Islet of Langerhans (tissue), 1 donor: ENCODE data around the gene MCOLN1.

Experiments
- FAIRE-seq: peaks from one replicate; lab custom pipeline; 2011; peaks lifted over from hg19 to GRCh38; lab: Jason Lieb, UNC

MCOLN1 gene

GRCh38 chr19:7504684-7505083, 17.7 kb upstream of the MCOLN1 start:
- FAIRE-seq = no peak

DNA sequence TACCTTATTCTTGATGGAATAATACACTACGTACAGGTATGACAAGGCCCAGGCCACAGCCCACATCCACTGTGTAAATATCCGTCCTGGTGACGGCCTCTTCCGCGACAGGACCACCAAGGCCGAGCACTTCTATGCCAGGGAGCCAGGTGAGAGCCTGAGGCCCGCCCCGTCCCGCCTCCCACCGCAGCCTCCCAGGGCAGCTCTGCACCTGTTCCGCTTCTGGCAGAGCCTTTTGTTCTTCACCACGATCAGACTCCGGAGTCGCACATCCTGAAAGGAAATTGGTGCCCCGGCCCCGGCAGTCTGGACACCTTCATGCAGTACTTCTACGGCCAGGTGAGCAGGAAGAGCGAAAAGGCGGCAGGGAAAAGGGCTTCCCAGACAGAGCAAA, 17.1 kb upstream of the MCOLN1 start:
- FAIRE-seq = no peak

DNA sequence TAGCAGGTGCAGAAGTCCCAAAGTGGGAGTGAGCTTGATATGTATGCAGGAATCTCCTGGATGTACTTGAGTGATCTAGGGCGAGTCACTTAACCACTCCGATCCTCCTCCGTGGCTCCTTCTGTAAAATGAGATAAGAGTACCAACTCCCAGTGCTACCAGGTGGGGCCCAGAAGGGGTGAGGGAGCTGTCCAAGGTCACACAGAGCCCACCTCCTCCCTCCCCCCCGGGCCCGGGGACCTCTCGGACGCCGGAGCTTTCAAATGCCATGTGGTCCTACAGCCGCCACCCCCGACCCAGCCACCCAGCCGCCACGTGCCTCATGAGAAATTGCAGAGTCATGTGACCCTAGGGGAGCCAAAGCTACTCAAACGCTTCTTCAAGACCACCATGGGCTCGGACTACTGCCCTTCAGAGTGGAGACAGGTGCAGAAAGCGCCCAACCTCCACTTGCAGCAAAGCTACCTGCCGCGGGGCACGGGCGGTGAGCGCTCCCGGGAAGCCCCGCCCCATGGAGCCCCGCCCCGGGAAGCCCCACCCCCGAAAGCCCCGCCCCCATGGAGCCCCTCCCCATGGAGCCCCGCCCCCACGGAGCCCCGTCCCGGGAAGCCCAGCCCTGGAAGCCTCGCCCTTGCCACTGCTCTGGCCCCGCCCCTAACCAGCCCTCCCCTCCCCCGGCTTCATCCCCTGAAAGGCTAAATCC, 16.6 kb upstream of the MCOLN1 start:
- FAIRE-seq = no peak

DNA sequence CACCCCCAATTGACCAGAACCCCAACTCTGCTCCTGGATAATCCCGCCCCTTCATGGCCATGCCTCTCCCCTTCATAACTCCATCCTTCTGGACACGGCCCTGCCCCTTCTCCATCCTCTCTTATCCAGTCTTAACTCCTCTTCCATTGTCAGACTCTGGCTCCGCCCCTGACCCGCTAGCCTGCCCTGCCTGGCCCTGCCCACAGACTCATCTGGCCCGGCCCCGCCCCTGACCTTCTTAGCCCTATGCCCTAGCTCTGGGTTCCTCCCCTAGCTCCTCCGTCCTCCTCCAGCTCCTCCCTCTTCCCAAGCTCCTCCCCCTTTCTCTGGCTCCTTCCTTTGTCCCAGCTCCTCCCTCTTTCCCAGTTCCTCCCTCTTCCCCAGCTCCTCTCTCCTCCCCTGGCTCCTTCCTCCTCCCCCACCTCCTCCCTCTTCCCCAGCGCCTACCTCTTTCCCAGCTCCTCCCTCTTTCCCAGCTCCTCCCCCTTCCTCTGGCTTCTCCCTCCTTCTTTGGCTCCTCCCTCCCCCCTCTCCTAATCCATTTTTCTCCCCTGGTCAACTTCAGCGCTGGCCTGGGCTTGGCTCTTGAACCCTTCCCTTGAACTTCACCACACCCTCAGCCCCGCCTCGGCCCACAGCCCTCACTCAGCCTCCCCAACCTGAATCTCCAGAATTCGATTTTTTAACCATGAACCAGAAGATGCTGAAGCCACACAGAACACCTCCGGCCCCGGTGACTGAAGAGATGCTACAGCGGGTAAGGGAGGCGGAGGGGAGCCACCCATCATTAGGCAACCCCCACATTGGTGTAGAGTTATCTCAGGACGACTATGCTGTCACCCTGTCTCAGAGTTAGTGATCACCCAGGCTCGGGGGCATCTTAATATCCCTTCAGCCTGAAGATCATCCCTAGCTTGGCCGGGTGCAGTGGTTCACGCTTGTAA, 15.8 kb upstream of the MCOLN1 start:
- no peak for FAIRE-seq

GRCh38 chr19:7507884-7508283, 14.5 kb upstream of the MCOLN1 start:
- no peak for FAIRE-seq

- FAIRE-seq = no peak
Observed at GRCh38 chr19:7509625-7510024, 12.8 kb upstream of the MCOLN1 start.

DNA sequence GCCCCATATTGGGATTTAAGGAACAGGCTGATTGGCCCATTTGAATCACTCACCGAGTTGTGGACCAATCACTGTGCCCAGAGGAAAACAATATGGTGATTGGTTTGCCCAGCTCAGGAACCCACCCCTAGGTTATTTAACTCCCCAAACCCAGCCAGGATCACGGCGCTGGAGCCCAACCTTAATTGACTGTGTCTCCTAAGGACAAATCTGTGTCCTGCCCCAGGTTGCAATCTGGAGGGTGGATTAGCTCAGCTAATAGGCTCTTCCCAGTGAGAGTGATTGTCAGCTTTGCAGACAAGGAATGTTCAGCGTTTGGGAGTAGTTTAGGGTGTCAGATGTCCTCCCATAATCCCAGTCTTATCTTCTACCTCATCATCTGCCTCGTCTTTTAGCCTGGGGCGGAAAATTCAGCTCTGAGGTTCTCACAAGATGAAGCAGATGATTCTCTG, 10.0 kb upstream of the MCOLN1 start:
- FAIRE-seq = no peak

DNA sequence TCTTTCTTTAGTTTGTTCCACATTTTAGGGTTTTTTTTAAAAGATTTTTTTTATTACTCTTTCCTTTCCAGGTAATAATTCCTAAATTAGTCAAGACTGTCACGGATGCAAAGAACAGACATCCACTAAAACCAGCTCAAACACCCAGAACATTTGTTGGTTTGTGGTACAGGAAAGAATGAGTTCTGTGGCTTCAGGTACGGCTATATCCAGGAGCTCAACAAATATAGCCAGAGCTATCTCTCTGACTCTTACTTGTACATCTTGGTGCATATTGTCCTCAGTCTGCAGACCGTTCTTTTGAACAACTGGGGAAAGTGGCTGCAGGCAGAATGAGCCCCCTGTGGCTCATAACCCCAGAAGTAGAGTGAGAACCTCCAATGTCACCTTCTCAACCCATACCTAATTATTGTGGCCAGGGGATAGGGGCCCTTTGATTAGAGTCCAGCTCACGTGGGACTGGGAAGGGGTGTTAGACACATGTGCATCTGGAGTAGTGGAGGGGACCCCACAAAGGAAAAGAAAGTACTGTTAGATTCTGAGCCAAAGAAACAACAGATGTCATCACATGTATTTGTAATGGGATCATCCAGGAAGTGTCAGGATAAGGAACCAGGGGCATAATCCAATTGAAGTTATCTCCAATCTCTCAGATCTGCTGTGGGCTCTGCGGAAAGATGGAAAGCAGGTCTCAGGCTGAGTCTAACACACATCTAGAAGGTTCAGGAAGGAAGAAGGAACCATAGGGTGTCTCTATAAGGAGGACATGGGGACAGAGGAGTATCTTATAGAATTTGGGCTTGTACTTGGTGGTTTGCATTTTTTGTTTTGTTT, 8.4 kb upstream of the MCOLN1 start:
- FAIRE-seq = no peak

DNA sequence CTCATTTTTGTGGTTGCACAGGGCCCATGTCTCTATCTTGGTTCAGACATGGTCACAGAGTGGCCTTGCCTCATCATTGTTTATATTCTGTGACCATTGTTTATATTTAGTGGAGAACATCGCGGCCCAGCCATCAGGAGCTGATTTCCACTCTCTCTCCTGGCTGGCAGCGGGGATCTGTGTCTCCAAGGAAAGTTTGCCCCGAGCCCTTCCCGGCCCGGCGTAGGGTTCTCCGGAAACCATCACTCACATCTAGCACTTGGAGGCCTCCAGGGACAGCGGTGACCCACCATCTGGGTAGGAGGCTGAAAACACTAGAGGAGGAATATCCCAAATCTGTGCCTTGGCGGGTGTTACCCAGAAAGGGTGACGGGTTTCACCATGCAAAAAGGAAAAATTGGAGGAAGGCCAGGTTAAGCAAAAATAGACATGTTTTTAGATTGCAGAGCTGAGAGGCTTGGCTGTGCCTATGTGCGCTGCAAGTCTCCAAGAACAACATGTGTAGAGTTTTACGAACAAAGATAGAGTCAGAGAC, 7.2 kb upstream of the MCOLN1 start:
- no peak for FAIRE-seq

- FAIRE-seq = no peak
Observed at GRCh38 chr19:7515645-7516151, 6.7 kb upstream of the MCOLN1 start, which contains the start of gene ZNF358. TSS of gene ZNF358 (plus strand) at chr19:7516103. CDS start at chr19:7519243, 3,140 bp downstream.

GRCh38 chr19:7516333-7516732, 6.1 kb upstream of the MCOLN1 start:
- FAIRE-seq = no peak

DNA sequence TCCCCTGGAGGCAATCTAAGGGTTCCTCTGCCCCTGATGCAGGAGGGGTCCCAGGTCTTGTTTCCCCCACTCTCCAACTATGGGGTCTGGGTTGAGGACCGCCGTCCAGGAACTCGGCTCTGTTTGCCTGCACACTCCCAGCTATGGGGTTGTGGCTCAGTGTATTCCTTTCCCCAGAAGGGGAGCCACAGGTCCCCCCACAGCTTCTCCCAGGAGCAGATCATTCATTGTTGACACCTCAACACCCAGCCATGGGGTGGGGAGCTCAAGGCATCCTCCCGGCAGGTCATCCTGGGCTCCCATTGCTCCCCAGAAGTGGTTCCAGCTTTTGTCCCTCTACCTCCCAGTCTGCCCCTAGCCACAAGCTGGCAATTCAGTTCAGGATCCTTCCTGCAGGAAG, 5.5 kb upstream of the MCOLN1 start:
- FAIRE-seq = no peak

DNA sequence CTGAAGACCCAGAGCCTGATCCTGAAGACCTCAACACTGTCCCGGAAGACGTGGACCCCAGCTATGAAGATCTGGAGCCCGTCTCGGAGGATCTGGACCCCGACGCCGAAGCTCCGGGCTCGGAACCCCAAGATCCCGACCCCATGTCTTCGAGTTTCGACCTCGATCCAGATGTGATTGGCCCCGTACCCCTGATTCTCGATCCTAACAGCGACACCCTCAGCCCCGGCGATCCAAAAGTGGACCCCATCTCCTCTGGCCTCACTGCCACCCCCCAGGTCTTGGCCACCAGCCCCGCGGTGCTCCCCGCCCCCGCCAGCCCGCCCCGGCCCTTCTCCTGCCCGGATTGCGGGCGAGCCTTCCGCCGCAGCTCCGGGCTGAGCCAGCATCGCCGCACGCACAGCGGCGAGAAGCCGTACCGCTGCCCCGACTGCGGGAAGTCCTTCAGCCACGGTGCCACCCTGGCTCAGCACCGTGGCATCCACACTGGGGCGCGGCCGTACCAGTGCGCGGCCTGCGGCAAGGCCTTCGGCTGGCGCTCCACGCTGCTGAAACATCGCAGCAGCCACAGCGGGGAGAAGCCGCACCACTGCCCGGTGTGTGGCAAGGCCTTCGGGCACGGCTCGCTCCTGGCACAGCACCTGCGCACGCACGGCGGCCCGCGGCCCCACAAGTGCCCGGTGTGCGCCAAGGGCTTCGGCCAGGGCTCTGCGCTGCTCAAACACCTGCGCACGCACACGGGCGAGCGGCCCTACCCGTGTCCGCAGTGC, 2.9 kb upstream of the MCOLN1 start:
- FAIRE-seq = no peak

DNA sequence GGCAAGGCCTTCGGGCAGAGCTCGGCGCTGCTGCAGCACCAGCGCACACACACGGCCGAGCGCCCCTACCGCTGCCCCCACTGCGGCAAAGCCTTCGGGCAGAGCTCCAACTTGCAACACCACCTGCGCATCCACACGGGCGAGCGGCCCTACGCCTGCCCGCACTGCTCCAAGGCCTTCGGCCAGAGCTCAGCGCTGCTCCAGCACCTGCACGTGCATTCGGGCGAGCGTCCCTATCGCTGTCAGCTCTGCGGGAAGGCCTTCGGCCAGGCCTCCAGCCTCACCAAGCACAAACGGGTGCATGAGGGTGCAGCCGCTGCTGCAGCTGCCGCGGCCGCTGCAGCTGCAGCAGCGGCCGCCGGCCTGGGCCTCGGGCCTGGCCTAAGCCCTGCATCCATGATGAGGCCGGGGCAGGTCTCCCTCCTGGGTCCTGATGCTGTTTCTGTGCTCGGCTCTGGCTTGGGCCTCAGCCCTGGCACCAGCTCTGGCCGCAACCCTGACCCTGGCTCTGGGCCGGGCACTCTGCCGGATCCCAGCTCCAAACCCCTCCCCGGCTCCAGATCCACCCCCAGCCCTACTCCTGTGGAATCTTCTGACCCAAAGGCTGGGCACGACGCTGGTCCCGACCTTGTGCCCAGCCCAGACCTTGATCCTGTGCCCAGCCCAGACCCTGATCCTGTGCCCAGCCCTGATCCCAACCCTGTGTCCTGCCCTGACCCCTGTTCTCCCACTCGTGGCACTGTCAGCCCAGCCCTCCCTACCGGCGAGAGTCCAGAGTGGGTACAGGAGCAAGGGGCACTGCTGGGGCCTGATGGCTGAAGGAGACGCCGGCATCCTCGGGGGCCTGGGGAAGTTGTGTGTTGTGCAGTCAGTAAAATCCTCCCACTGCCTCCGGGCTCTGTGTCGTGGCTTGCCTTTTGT, 2.0 kb upstream of the MCOLN1 start:
- FAIRE-seq = no peak

- FAIRE-seq = no peak
Observed at GRCh38 chr19:7521551-7522071, 813 bp upstream of the MCOLN1 start.

DNA sequence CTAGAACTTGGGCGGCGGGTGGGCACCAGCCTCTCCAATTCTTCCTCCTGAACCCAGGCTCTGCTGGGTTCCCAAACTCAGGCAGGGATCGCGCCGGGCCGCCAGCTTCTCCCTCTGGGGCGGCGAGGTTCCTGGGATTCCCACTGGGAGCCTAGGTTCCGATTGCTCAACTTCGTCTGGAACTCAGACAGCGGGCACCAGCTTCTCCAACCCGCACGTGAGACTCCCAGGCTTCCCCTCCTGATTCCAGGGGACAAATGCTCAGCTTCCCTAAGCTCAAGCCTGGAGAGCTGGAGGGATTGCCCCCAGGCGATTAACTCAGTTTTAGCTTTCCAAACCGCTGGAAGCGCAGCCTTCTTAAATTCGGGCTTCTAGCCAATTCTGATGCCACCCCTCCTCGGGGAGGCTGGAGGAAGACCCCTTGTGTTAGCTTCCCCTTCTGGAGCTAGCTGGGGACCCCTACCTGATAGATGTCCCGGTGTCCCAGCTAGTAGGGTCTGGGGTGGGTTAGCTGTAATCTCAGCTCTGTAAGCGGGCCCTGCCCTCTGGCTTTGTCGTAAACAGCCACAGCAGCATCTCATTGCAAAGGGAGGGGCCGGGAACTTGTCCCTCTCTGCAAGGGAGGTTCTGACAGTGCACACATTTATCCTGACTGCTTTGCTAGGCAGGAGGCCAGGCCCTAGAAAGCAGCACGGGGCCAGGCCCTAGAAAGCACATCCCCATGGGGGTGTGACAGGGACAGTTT, 671 bp downstream of the MCOLN1 start:
- FAIRE-seq = no peak

- no peak for FAIRE-seq
Observed at GRCh38 chr19:7524523-7524922, 2.1 kb downstream of the MCOLN1 start.

GRCh38 chr19:7524992-7525739, 2.7 kb downstream of the MCOLN1 start:
- FAIRE-seq = no peak
